SK-N-SH (cell line): ENCODE results near the gene CD68. TPM values are rescaled to one million over a fixed set of nuclear protein-coding genes. Genes with fewer than 3 reads are reported as not detected.
A peak's percentile ranks its signal among the peaks of the same experiment; 100 is the strongest.

ENCODE experiments used
- CTCF ChIA-PET: fragments of 300-600, 350-600 bp; formaldehyde crosslinking; extraction: SDS; loops from one replicate; lab custom pipeline; 2021; lab: Yijun Ruan, JAX
- POLR2A ChIA-PET: fragments of 350-600 bp; sonication (Branson Sonifier 250); formaldehyde crosslinking; extraction: SDS; loops from one replicate; lab custom pipeline; 2020; ENCODE audit warnings: antibody characterized with exemption, inconsistent platforms; lab: Yijun Ruan, JAX
- DNase-seq: peaks from one replicate; pipeline ENCODE4 v3.0.0; 2012
- H2AFZ ChIP-seq: fragments of 200-600 bp; sonication (generic); 2 replicates; pipeline ENCODE4 v1.8.1; 2016; ENCODE audit warnings: antibody characterized with exemption, mild to moderate bottlenecking, low read depth
- H3F3A ChIP-seq: fragments of 200-600 bp; sonication (generic); replicated peaks from 2 replicates; pipeline ENCODE3; 2016; ENCODE audit warnings: antibody characterized with exemption, mild to moderate bottlenecking; ENCODE audit not compliant: insufficient read depth
- H3K27ac ChIP-seq, 2 experiments: fragments of 200-500 bp in 1 of 2; fragments of 200-600 bp in 1 of 2; sonication (Bioruptor generic) in 1 of 2; sonication (generic), shearing (Covaris generic) in 1 of 2; 2 replicates each; pipeline versions ENCODE4 v1.5.1 to v1.6.1; 2014 to 2016; ENCODE audit warnings: low read depth in 2 of 2, inconsistent platforms in 1 of 2, low read length in 1 of 2, mild to moderate bottlenecking in 1 of 2, mixed read lengths in 1 of 2
- H3K27me3 ChIP-seq: fragments of 200-600 bp; sonication (generic), shearing (Covaris generic); 2 replicates; pipeline ENCODE4 v1.6.1; 2016; ENCODE audit warnings: mixed run types; ENCODE audit not compliant: insufficient read depth
- H3K36me3 ChIP-seq, 2 experiments: fragments of 200-500 bp in 1 of 2; fragments of 200-600 bp in 1 of 2; sonication (Bioruptor generic) in 1 of 2; sonication (generic) in 1 of 2; replicated peaks in 1 of 2; 2 replicates each; pipeline versions ENCODE3 to v1.5.1; 2014 to 2016; ENCODE audit warnings: low read length in 1 of 2, mild to moderate bottlenecking in 1 of 2; ENCODE audit not compliant: insufficient read depth in 2 of 2, control insufficient read depth in 1 of 2
- H3K4me1 ChIP-seq, 2 experiments: fragments of 200-500 bp in 1 of 2; fragments of 200-600 bp in 1 of 2; sonication (Bioruptor generic) in 1 of 2; sonication (generic), shearing (Covaris generic) in 1 of 2; 2 replicates each; pipeline versions ENCODE4 v1.5.1 to v1.6.1; 2014 to 2016; ENCODE audit warnings: low read depth in 1 of 2, low read length in 1 of 2, mixed run types in 1 of 2; ENCODE audit not compliant: insufficient read depth in 2 of 2, control insufficient read depth in 1 of 2
- H3K4me2 ChIP-seq: fragments of 200-600 bp; sonication (generic), shearing (Covaris generic); 2 replicates; pipeline ENCODE4 v1.6.1; 2017; ENCODE audit warnings: mixed run types
- H3K4me3 ChIP-seq, 2 experiments: fragments of 200-500 bp in 1 of 2; fragments of 200-600 bp in 1 of 2; sonication (Bioruptor generic) in 1 of 2; sonication (generic), shearing (Covaris generic) in 1 of 2; 2 replicates each; pipeline versions ENCODE4 v1.5.1 to v1.8.1; 2014 to 2016; ENCODE audit warnings: low read depth in 2 of 2, inconsistent platforms in 1 of 2, low read length in 1 of 2, mild to moderate bottlenecking in 1 of 2, mixed read lengths in 1 of 2, moderate library complexity in 1 of 2
- H3K79me2 ChIP-seq: fragments of 200-600 bp; sonication (generic); 2 replicates; pipeline ENCODE4 v1.8.1; 2017; ENCODE audit warnings: mild to moderate bottlenecking; ENCODE audit not compliant: insufficient read depth
- H3K9ac ChIP-seq: fragments of 200-600 bp; sonication (generic); 2 replicates; pipeline ENCODE4 v1.6.1; 2017; ENCODE audit warnings: mixed run types
- H3K9me2 ChIP-seq: fragments of 200-600 bp; sonication (generic); 2 replicates; pipeline ENCODE4 v1.6.1; 2017; ENCODE audit warnings: mixed run types
- H3K9me3 ChIP-seq: fragments of 200-600 bp; sonication (generic); 2 replicates; pipeline ENCODE4 v1.6.1; 2017; ENCODE audit warnings: mixed run types, mild to moderate bottlenecking, moderate library complexity
- H4K20me1 ChIP-seq: fragments of 200-600 bp; sonication (generic); 2 replicates; pipeline ENCODE4 v1.6.1; 2017; ENCODE audit warnings: mild to moderate bottlenecking, mixed run types; ENCODE audit not compliant: insufficient read depth
- CHD2 ChIP-seq: fragments of 150-350 bp; IDR thresholded peaks from 2 replicates; pipeline ENCODE4 v1.6.1; 2018; ENCODE audit warnings: low read length; ENCODE audit not compliant: partially characterized antibody
- CTCF ChIP-seq: fragments of 200-600 bp; sonication (generic); IDR thresholded peaks from 2 replicates; pipeline ENCODE4 v1.6.1; 2017; ENCODE audit warnings: antibody characterized with exemption, mild to moderate bottlenecking, moderate library complexity
- EP300 ChIP-seq, 2 experiments: IDR thresholded peaks; 2 replicates each; pipeline versions ENCODE4 v1.4.0 to v1.6.1; 2012; ENCODE audit warnings: borderline replicate concordance in 1 of 2, low read depth in 1 of 2, low read length in 1 of 2
- EZH2phosphoT487 ChIP-seq: fragments of 200-600 bp; sonication (generic); IDR thresholded peaks from 2 replicates; pipeline ENCODE4 v1.6.1; 2017; ENCODE audit warnings: low read depth, mixed run types, mild to moderate bottlenecking, antibody characterized with exemption, moderate library complexity, borderline replicate concordance
- FOSL2 ChIP-seq: IDR thresholded peaks from 2 replicates; pipeline ENCODE4 v1.4.0; 2012; ENCODE audit warnings: low read depth, mild to moderate bottlenecking, moderate library complexity, borderline replicate concordance
- GATA2 ChIP-seq: sonication (generic); formaldehyde crosslinking; IDR thresholded peaks from 2 replicates; pipeline ENCODE4 v1.5.0; 2020; ENCODE audit warnings: mild to moderate bottlenecking, missing genetic modification reagents
- MXI1 ChIP-seq: IDR thresholded peaks from 2 replicates; pipeline ENCODE4 v1.6.1; 2012; ENCODE audit warnings: mild to moderate bottlenecking, low read depth, low read length, improper control_type of control experiment
- NFIC ChIP-seq: IDR thresholded peaks from 2 replicates; pipeline ENCODE4 v1.4.0; 2012; ENCODE audit warnings: borderline replicate concordance
- PBX3 ChIP-seq: IDR thresholded peaks from 2 replicates; pipeline ENCODE4; 2012
- POLR2AphosphoS5 ChIP-seq: IDR thresholded peaks from 2 replicates; pipeline ENCODE4 v1.6.1; 2012; ENCODE audit warnings: low read depth, low read length
- RCOR1 ChIP-seq: fragments of 150-350 bp; IDR thresholded peaks from 2 replicates; pipeline ENCODE4 v1.6.1; 2017; ENCODE audit warnings: antibody characterized with exemption, low read length
- REST ChIP-seq: IDR thresholded peaks from 2 replicates; pipeline ENCODE4 v1.6.1; 2012; ENCODE audit warnings: mild to moderate bottlenecking, low read depth, low read length, moderate library complexity
- RXRA ChIP-seq: IDR thresholded peaks from 2 replicates; pipeline ENCODE4 v1.4.0; 2012; ENCODE audit warnings: low read depth, mild to moderate bottlenecking, borderline replicate concordance
- TAF1 ChIP-seq: IDR thresholded peaks from 2 replicates; pipeline ENCODE4 v1.6.1; 2012; ENCODE audit warnings: low read depth, mild to moderate bottlenecking, low read length, moderate library complexity, borderline replicate concordance
- TEAD4 ChIP-seq: IDR thresholded peaks from 2 replicates; pipeline ENCODE4 v1.4.0; 2012; ENCODE audit warnings: mild to moderate bottlenecking, borderline replicate concordance; ENCODE audit not compliant: insufficient read depth
- WGBS: methylation state at CpG from one replicate; pipeline ENCODE4 v1.1.6; 2017; ENCODE audit warnings: low lambda C conversion rate; 5-methylcytosine and 5-hydroxymethylcytosine counted together
- polyA plus RNA-seq, 3 experiments: library from polyadenylated mRNA; depleted of rRNA; stranded (reverse); fragments of >200 nt; gene quantifications; 2 replicates each; pipeline ENCODE4 v1.2.3, GENCODE V29; 2012

CD68 gene
- polyA plus RNA-seq, 1 of the 3 experiments (the other 2 are of a cell fraction): 62.4 TPM

GRCh38 chr17:7548585-7549400 lies 30.6 kb upstream of the CD68 start, which contains the start of gene TNFSF12:
Gene TNFSF12 (plus strand): TSS chr17:7549058. CDS start chr17:7549154, 96 bp downstream.
- CTCF ChIA-PET: interaction anchor here (2.5 to 7.8 kb wide), 3 partner anchors 9 to 34 kb away, joined by 11 to 55 read pairs (median 26); partner anchors contain the start of genes SENP3 and TNFSF13
- peak; percentile 92 for DNase-seq
- peak within 1 kb of the TSS; percentile 57 to 76 for H3K4me3 ChIP-seq
- H3K36me3 ChIP-seq: peaks cover 0 to 4% of the 10 kb centered on the region in 2 experiments
- H3K9me3 ChIP-seq: no peaks in the 10 kb centered on the region
- H3K4me2 ChIP-seq: peak within 1 kb of the TSS; percentile 87
- H3F3A ChIP-seq: no peaks in the 10 kb centered on the region
- WGBS: 24% methylated on average over 12 of the region's 65 CpGs
- H3K27ac ChIP-seq: peak within 1 kb of the TSS; percentile 26 to 45; a peak in 2 of 4 replicates
- H3K79me2 ChIP-seq: no peaks in the 10 kb centered on the region
- no peaks in the 10 kb centered on the region for H3K9me2 ChIP-seq
- peaks cover 0 to 8% of the 10 kb centered on the region in 2 experiments; a peak in 1 of 4 replicates for H3K4me1 ChIP-seq
- TF ChIP-seq REST: 0 out of 2 replicates have a peak, but pooled peaks have one; percentile 8
- peak; percentile 28; the same call in 1 of the 2 replicates for TF ChIP-seq CTCF
- TF ChIP-seq POLR2AphosphoS5: peak; percentile 51; the same call in 1 of the 2 replicates
- TF ChIP-seq EP300 (IDR thresholded peaks at IDR 0.05; ENCODE audit: borderline replicate concordance in 1 of 2, low read depth in 1 of 2, low read length in 1 of 2): no peak
- 0 out of 2 replicates have a peak, but pooled peaks have one; percentile 31 for TF ChIP-seq TAF1
- H3K27me3 ChIP-seq: no peaks in the 10 kb centered on the region; the same call in 1 of the 2 replicates
- peak within 1 kb of the TSS; percentile 89 for H2AFZ ChIP-seq
- H3K9ac ChIP-seq: peak within 1 kb of the TSS; percentile 83
- POLR2A ChIA-PET: interaction anchor here (1.1 to 1.6 kb wide), 2 partner anchors 12 to 286 kb away, joined by 3 to 7 read pairs; partner anchors contain the start of gene SENP3
- H4K20me1 ChIP-seq: no peaks in the 10 kb centered on the region

GRCh38 chr17:7549401-7550055 lies 29.9 kb upstream of the CD68 start:
- H3K27ac ChIP-seq: peak overlapping the region in 1 of 2 experiments; percentile 13; a peak in 1 of 4 replicates
- H3K4me1 ChIP-seq: peaks cover 0 to 8% of the 10 kb centered on the region in 2 experiments; a peak in 1 of 4 replicates
- no peaks in the 10 kb centered on the region for H3K27me3 ChIP-seq
- DNase-seq: no peak
- peak overlapping the region; percentile 57 to 76 for H3K4me3 ChIP-seq
- H4K20me1 ChIP-seq: no peaks in the 10 kb centered on the region
- H3F3A ChIP-seq: no peaks in the 10 kb centered on the region
- peaks cover 0 to 4% of the 10 kb centered on the region in 2 experiments for H3K36me3 ChIP-seq
- peak overlapping the region; percentile 87 for H3K4me2 ChIP-seq
- no peaks in the 10 kb centered on the region for H3K9me3 ChIP-seq
- H3K9me2 ChIP-seq: no peaks in the 10 kb centered on the region
- CTCF ChIA-PET: interaction anchor here (2.5 to 7.8 kb wide), 3 partner anchors 9 to 35 kb away, joined by 11 to 55 read pairs (median 26); partner anchors contain the start of genes SENP3 and TNFSF13
- no peaks in the 10 kb centered on the region for H3K79me2 ChIP-seq
- H2AFZ ChIP-seq: peak overlapping the region; percentile 89
- POLR2A ChIA-PET: interaction anchor here (1.1 to 1.6 kb wide), 2 partner anchors 11 to 286 kb away, joined by 3 to 7 read pairs; partner anchors contain the start of gene SENP3
- H3K9ac ChIP-seq: peak overlapping the region; percentile 83
- 83% methylated on average over 19 of the region's 20 CpGs for WGBS
- TF ChIP-seq RXRA (no peak), TAF1 (no peak), RCOR1 (no peak), FOSL2 (no peak), TEAD4 (no peak), EZH2phosphoT487 (no peak), GATA2 (CRISPR knock-in tag) (no peak), CHD2 (no peak), PBX3 (no peak), NFIC (no peak), MXI1 (no peak), POLR2AphosphoS5 (no peak)
